ENCODE results near the gene PSMD4.

DNA sequence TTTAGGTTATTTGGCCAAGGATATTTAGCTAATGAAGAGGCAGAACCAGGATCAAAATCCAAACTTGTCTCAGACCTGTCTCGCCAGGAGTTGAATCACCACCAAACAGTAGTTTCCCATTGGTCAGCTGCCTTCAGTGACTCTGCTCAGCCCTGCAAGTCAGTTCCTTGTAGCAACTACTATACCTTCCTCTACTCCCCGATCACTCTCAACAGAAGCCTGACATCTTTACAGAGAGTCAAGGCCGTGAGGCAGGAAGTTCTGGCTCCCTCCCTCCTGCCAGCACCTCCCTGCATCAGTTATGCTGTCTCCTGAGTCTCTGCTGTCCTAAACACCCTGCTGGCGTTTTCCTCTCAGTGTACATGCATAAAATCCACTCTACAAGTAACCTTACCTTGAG lies 13.2 kb downstream of the PSMD4 start:
- TF ChIP-seq GATA2 (IDR thresholded peaks at IDR 0.05; ENCODE audit: low read depth, low read length), result no peak
- TF ChIP-seq GATA3 (IDR thresholded peaks at IDR 0.05; ENCODE audit: low read depth, low read length), result no peak

Data from SH-SY5Y (cell line).